ENCODE results near the gene SLC22A15.

The SLC22A15 gene

DNA sequence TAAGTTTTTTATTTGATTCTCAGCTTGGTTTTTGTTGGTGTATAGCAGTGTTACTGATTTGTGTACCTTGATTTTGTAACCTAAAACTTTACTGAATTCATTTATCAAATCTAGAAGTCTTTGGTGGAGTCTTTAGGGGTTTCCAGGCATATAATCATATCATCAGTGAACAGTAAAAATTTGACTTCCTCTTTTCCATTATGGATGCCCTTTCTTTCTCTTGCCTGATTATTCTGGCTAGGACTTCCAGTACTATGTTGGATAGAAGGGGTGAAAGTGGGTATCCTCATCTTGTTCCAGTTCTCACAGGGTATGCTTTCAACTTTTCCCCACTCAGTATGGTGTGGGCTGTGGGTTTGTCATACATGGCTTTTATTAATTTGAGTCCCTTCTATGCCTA lies 111.3 kb downstream of the SLC22A15 start:
- Histone ChIP-seq H3K27me3 (ENCODE audit: insufficient read depth, low read length) (no peaks in the 10 kb centered on the region), H3K4me3 (ENCODE audit: low read length) (no peak overlapping the region), H3K4me1 (ENCODE audit: insufficient read depth, low read length) (no peaks in the 10 kb centered on the region), H3K36me3 (ENCODE audit: insufficient read depth, low read depth, low read length) (no peaks in the 10 kb centered on the region), H3K9me3 (ENCODE audit: insufficient read depth, low read depth, low read length) (no peaks in the 10 kb centered on the region), H3K27ac (ENCODE audit: low read length) (no peak overlapping the region), H3K9ac (ENCODE audit: low read depth, low read length) (no peak overlapping the region)

DNA sequence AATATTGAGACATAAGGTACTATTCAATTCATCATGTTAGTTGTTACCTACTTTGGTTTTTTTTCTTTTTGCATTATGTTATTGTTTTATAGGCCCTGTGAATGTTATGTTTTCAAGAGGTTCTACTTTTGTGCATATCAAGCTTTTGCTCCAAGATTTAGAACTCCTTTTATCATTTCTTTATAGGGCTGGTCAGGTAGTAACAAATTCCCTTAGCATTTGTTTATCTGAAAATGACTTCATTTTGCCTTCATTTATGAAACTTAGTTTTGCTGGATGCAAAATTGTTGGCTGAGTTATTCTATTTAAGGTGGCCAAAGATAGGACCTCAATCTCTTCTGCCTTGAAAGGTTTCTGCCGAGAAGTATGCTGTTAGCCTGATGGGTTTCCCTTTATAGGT lies 113.6 kb downstream of the SLC22A15 start:
- Histone ChIP-seq H3K4me1 (ENCODE audit: insufficient read depth, low read length) (no peaks in the 10 kb centered on the region), H3K4me3 (ENCODE audit: low read length) (no peak overlapping the region), H3K27me3 (ENCODE audit: insufficient read depth, low read length) (no peaks in the 10 kb centered on the region), H3K9ac (ENCODE audit: low read depth, low read length) (no peak overlapping the region), H3K9me3 (ENCODE audit: insufficient read depth, low read depth, low read length) (0 out of 2 replicates have a peak, but pooled peaks cover 5% of the 10 kb centered on the region), H3K36me3 (ENCODE audit: insufficient read depth, low read depth, low read length) (no peaks in the 10 kb centered on the region), H3K27ac (ENCODE audit: low read length) (no peak overlapping the region)

DNA sequence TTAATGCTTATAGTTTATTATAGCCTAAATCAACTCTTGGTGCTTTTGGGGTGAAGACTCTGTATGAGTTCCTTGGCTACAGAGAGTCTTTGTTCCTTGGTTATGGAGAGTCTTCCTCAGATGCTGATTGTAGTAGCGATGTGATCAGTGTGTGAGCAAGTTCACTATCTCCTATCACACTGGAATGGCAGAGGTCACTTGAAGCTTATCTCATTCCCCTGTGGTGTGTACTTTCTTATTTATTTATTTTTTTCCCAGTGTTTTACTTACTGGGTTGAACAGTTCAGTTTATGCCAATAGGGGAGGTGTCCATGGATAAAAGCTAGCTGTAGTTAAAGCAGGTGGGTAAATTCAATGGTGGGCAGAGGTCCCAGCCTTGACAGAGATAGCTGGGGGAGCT lies 114.8 kb downstream of the SLC22A15 start:
- H3K27me3 ChIP-seq (ENCODE audit: insufficient read depth, low read length) = no peaks in the 10 kb centered on the region
- H3K36me3 ChIP-seq (ENCODE audit: insufficient read depth, low read depth, low read length) = no peaks in the 10 kb centered on the region
- peaks cover 12% of the 10 kb centered on the region; the same call in 1 of the 2 replicates for H3K9me3 ChIP-seq (ENCODE audit: insufficient read depth, low read depth, low read length)
- no peak overlapping the region for H3K9ac ChIP-seq (ENCODE audit: low read depth, low read length)
- no peaks in the 10 kb centered on the region for H3K4me1 ChIP-seq (ENCODE audit: insufficient read depth, low read length)
- no peak overlapping the region for H3K4me3 ChIP-seq (ENCODE audit: low read length)
- H3K27ac ChIP-seq (ENCODE audit: low read length) = no peak overlapping the region

- no peak overlapping the region for H3K4me3 ChIP-seq (ENCODE audit: low read length)
- no peak overlapping the region for H3K9ac ChIP-seq (ENCODE audit: low read depth, low read length)
- peaks cover 12% of the 10 kb centered on the region; the same call in 1 of the 2 replicates for H3K9me3 ChIP-seq (ENCODE audit: insufficient read depth, low read depth, low read length)
- no peaks in the 10 kb centered on the region for H3K4me1 ChIP-seq (ENCODE audit: insufficient read depth, low read length)
- H3K27me3 ChIP-seq (ENCODE audit: insufficient read depth, low read length) = no peaks in the 10 kb centered on the region
- no peak overlapping the region for H3K27ac ChIP-seq (ENCODE audit: low read length)
- no peaks in the 10 kb centered on the region for H3K36me3 ChIP-seq (ENCODE audit: insufficient read depth, low read depth, low read length)
These were observed 116.6 kb downstream of the SLC22A15 start for GRCh38 chr1:116092752-116093489.

- H3K4me1 ChIP-seq (ENCODE audit: insufficient read depth, low read length) = no peaks in the 10 kb centered on the region
These were observed 118.7 kb downstream of the SLC22A15 start for GRCh38 chr1:116095027-116095426.

DNA sequence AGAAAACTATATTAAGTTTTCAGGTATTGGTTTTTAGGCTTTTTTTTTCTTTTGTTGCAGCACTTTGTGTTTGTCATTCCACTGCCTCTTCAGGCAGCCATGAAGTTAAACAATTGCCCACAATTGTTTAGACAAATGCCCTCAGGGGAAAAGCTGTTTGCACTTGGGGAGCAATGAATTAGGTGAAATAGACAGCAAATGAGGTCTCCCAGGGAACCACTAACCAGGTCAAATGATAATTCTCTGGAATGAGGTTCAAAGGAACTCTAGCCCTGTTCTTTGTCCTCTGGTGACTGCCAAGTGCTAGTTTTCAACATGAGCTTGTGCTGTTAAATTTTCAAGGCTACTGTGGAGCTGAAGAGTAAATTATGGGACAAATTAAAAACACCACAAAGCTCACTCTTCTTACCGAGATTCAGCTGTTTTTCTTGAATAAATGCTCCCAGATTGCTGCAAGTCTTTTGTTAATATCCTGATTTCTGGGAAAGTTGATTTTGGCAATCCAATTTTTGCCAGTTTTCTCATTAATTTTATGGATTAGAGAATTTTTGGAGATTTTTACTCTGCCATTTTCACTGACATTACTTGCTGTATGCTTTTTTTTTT lies 119.8 kb downstream of the SLC22A15 start:
- Histone ChIP-seq H3K9me3 (ENCODE audit: insufficient read depth, low read depth, low read length) (peaks cover 12% of the 10 kb centered on the region; the same call in 1 of the 2 replicates), H3K27ac (ENCODE audit: low read length) (no peak overlapping the region), H3K4me1 (ENCODE audit: insufficient read depth, low read length) (no peaks in the 10 kb centered on the region), H3K27me3 (ENCODE audit: insufficient read depth, low read length) (no peaks in the 10 kb centered on the region), H3K36me3 (ENCODE audit: insufficient read depth, low read depth, low read length) (no peaks in the 10 kb centered on the region), H3K4me3 (ENCODE audit: low read length) (no peak overlapping the region), H3K9ac (ENCODE audit: low read depth, low read length) (no peak overlapping the region)

More at GRCh38 chr1:116095027-116095426, 118.7 kb downstream of the SLC22A15 start:
- H3K4me3 ChIP-seq (ENCODE audit: low read length) = no peak overlapping the region
- H3K27ac ChIP-seq (ENCODE audit: low read length) = no peak overlapping the region
- no peaks in the 10 kb centered on the region for H3K27me3 ChIP-seq (ENCODE audit: insufficient read depth, low read length)
- H3K9me3 ChIP-seq (ENCODE audit: insufficient read depth, low read depth, low read length) = peaks cover 12% of the 10 kb centered on the region; the same call in 1 of the 2 replicates
- no peaks in the 10 kb centered on the region for H3K36me3 ChIP-seq (ENCODE audit: insufficient read depth, low read depth, low read length)
- H3K9ac ChIP-seq (ENCODE audit: low read depth, low read length) = no peak overlapping the region

GRCh38 chr1:116097626-116098025 lies 121.3 kb downstream of the SLC22A15 start:
- H3K9ac ChIP-seq (ENCODE audit: low read depth, low read length) = no peak overlapping the region
- no peak overlapping the region for H3K4me3 ChIP-seq (ENCODE audit: low read length)
- no peaks in the 10 kb centered on the region for H3K4me1 ChIP-seq (ENCODE audit: insufficient read depth, low read length)
- H3K27ac ChIP-seq (ENCODE audit: low read length) = no peak overlapping the region
- peaks cover 12% of the 10 kb centered on the region; the same call in 1 of the 2 replicates for H3K9me3 ChIP-seq (ENCODE audit: insufficient read depth, low read depth, low read length)
- no peaks in the 10 kb centered on the region for H3K27me3 ChIP-seq (ENCODE audit: insufficient read depth, low read length)
- no peaks in the 10 kb centered on the region for H3K36me3 ChIP-seq (ENCODE audit: insufficient read depth, low read depth, low read length)

DNA sequence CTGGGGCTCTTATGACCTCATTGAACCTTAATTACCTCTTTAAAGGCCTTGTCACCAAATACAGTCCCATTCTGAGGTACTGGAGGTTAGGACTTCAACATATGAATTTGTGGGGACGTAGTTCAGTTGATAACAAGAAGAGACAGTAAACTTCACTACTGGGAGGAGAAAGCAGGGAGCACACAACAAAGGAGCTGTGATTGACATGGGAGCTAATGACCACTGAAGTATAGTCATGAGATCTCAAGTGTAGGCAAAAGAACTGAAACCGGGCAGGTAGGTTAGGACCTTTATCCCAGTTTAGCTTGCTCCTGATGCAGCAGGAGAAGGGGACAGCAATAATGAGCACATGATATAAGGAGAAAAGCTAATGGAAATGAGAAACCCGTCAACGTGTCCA lies 123.1 kb downstream of the SLC22A15 start:
- H3K27me3 ChIP-seq (ENCODE audit: insufficient read depth, low read length) = no peaks in the 10 kb centered on the region
- H3K9me3 ChIP-seq (ENCODE audit: insufficient read depth, low read depth, low read length) = peaks cover 10% of the 10 kb centered on the region; the same call in 1 of the 2 replicates
- H3K9ac ChIP-seq (ENCODE audit: low read depth, low read length) = no peak overlapping the region
- H3K36me3 ChIP-seq (ENCODE audit: insufficient read depth, low read depth, low read length) = no peaks in the 10 kb centered on the region
- H3K4me1 ChIP-seq (ENCODE audit: insufficient read depth, low read length) = no peaks in the 10 kb centered on the region
- no peak overlapping the region for H3K4me3 ChIP-seq (ENCODE audit: low read length)
- H3K27ac ChIP-seq (ENCODE audit: low read length) = no peak overlapping the region

GRCh38 chr1:116099919-116100318 lies 123.6 kb downstream of the SLC22A15 start:
- Histone ChIP-seq H3K4me3 (ENCODE audit: low read length) (no peak overlapping the region), H3K9me3 (ENCODE audit: insufficient read depth, low read depth, low read length) (peaks cover 7% of the 10 kb centered on the region; the same call in 1 of the 2 replicates)

GRCh38 chr1:116104667-116105066 lies 128.4 kb downstream of the SLC22A15 start:
- no peaks in the 10 kb centered on the region for H3K9me3 ChIP-seq (ENCODE audit: insufficient read depth, low read depth, low read length)
- no peak overlapping the region for H3K9ac ChIP-seq (ENCODE audit: low read depth, low read length)
- H3K36me3 ChIP-seq (ENCODE audit: insufficient read depth, low read depth, low read length) = no peaks in the 10 kb centered on the region
- H3K4me3 ChIP-seq (ENCODE audit: low read length) = no peak overlapping the region
- H3K4me1 ChIP-seq (ENCODE audit: insufficient read depth, low read length) = no peaks in the 10 kb centered on the region
- no peak overlapping the region for H3K27ac ChIP-seq (ENCODE audit: low read length)
- no peaks in the 10 kb centered on the region for H3K27me3 ChIP-seq (ENCODE audit: insufficient read depth, low read length)

More at GRCh38 chr1:116099919-116100318, 123.6 kb downstream of the SLC22A15 start:
- no peak overlapping the region for H3K27ac ChIP-seq (ENCODE audit: low read length)
- no peaks in the 10 kb centered on the region for H3K27me3 ChIP-seq (ENCODE audit: insufficient read depth, low read length)
- H3K4me1 ChIP-seq (ENCODE audit: insufficient read depth, low read length) = no peaks in the 10 kb centered on the region
- no peak overlapping the region for H3K9ac ChIP-seq (ENCODE audit: low read depth, low read length)
- H3K36me3 ChIP-seq (ENCODE audit: insufficient read depth, low read depth, low read length) = no peaks in the 10 kb centered on the region

DNA sequence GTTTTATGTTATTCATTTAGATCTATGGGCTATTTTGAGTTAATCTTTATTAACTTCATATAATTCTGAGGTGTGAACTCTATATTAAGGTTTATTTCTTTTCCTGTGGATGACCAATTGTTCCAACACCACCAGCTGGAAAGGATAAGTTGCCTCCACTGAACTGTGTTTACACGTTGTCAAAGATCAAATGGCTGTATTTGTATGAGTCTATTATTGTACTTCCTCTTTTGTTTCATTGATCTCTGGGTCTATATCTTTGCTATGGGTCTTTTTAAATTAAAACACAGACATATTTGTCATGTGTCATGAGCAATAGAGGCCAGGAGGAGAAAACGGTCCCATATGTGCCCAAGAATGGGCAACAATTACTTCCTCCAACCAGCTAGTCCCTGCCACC lies 129.7 kb downstream of the SLC22A15 start:
- H3K9me3 ChIP-seq (ENCODE audit: insufficient read depth, low read depth, low read length) = no peaks in the 10 kb centered on the region
- no peaks in the 10 kb centered on the region for H3K4me1 ChIP-seq (ENCODE audit: insufficient read depth, low read length)
- no peak overlapping the region for H3K27ac ChIP-seq (ENCODE audit: low read length)
- H3K4me3 ChIP-seq (ENCODE audit: low read length) = no peak overlapping the region
- H3K27me3 ChIP-seq (ENCODE audit: insufficient read depth, low read length) = no peaks in the 10 kb centered on the region
- no peaks in the 10 kb centered on the region for H3K36me3 ChIP-seq (ENCODE audit: insufficient read depth, low read depth, low read length)
- no peak overlapping the region for H3K9ac ChIP-seq (ENCODE audit: low read depth, low read length)

DNA sequence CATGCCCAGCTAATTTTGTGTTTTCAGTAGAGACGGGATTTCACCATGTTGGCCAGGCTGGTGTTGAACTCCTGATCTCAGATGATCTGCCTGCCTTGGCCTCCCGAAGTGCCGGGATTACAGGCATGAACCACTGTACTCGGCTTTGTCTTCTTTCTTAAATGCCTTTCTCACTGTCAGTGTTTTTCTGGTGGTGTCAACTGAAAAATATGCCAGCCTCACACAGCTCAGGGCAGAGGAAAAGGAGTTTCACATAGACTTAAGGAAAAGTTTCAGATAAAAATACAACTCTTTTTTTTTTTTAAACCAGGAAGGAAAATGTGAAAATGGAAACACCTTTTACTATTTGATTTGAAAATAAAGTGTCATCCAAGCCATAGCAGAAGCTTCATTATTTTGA lies 130.3 kb downstream of the SLC22A15 start:
- H3K27me3 ChIP-seq (ENCODE audit: insufficient read depth, low read length) = no peaks in the 10 kb centered on the region

More for the DNA sequence above, 130.3 kb downstream of the SLC22A15 start:
- H3K9ac ChIP-seq (ENCODE audit: low read depth, low read length) = no peak overlapping the region
- no peaks in the 10 kb centered on the region for H3K9me3 ChIP-seq (ENCODE audit: insufficient read depth, low read depth, low read length)
- H3K4me1 ChIP-seq (ENCODE audit: insufficient read depth, low read length) = no peaks in the 10 kb centered on the region
- H3K36me3 ChIP-seq (ENCODE audit: insufficient read depth, low read depth, low read length) = no peaks in the 10 kb centered on the region
- no peak overlapping the region for H3K4me3 ChIP-seq (ENCODE audit: low read length)
- H3K27ac ChIP-seq (ENCODE audit: low read length) = no peak overlapping the region
